Urothelium cell line (cell line): ENCODE data around the gene IDI2.
"Not testable (repeated sequence)": the region's sequence is repeated elsewhere in the genome, so short reads cannot be mapped to it uniquely, and the experiment has no call there.

Source experiments
- DNase-seq: peaks from one replicate; pipeline ENCODE4 v3.0.0; 2011; ENCODE audit warnings: low spot score, mixed read lengths
- FAIRE-seq: peaks from 2 replicates; lab custom pipeline; 2011; peaks lifted over from hg19 to GRCh38; lab: Jason Lieb, UNC

Gene IDI2

DNA sequence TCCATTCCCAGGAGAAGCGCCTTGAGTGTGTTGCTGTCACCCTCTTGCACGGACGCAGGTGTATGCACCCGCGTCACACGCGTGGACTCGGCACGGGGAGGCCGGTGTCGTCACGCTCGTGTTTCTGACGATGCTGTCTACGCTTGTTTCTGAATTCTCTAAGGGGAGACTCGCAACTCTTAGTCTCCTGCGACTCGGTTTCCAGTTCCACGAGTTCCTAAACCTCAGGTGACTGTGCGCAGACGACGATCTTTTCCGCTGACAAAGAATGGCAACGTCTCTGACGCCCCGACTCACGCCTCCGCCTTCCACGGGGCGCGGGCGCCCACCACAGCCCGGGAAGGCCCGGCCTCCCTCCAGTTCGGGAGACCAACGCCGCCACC, 22.7 kb upstream of the IDI2 start:
- FAIRE-seq = no peak

GRCh38 chr10:1047937-1048336, 22.3 kb upstream of the IDI2 start:
- DNase-seq (no peak), FAIRE-seq (no peak)

More for the DNA sequence above, 22.7 kb upstream of the IDI2 start:
- no peak for DNase-seq

DNA sequence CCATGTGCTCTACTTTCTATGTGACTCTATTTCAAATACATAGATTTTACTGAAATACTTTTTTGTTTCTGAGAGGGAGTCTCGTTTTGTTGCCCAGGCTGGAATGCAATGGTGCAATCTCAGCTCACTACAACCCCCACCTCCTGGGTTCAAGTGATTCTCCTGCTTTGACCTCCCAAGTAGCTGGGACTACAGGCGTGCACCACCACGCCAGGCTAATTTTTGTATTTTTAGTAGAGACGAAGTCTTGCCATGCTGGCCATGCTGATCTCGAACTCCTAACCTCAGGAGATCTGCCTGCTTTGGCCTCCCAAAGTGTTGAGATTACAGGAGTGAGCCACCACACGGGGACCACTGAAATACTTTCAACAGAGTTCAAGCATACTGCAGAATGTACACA, 19.8 kb upstream of the IDI2 start:
- no peak for DNase-seq
- FAIRE-seq = no peak

DNA sequence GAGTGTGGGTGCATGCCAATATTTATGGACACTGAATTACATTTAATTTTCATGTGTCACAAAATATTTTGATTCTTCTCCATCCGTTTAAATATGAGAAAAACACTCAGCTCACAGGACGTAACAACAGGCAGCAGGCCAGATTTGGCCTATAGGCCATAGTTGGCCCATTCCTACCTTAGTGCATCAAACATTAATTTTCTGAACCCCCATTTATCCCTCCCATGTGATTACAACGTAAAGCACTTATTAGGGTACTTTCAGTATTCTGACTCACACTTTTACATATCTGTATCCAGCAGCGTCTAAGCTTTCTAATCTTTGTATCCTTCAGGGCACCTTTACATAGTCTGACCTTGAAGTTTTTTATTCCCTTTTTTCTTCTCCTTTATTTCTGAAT, 19.3 kb upstream of the IDI2 start:
- FAIRE-seq (no peak), DNase-seq (no peak)

DNA sequence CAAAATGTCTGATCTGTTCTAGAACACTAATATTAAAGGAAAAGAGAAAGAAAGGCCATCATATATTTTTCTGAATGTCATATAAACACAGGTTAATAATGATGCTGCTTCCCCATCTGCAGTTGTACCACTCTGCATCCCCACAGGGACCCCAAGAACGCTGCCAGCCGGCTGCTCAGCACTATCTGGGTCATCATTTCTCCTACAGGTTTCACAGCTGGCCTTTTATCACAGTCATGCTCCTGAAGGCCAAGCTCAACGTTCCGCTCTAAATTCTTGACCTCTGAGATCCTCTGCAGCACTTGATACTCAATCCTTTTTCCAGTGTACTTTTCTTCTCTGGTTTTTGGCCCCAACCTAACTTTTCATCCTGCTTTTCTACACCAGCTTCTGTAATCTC, 18.5 kb upstream of the IDI2 start:
- DNase-seq = no peak
- FAIRE-seq = no peak

DNA sequence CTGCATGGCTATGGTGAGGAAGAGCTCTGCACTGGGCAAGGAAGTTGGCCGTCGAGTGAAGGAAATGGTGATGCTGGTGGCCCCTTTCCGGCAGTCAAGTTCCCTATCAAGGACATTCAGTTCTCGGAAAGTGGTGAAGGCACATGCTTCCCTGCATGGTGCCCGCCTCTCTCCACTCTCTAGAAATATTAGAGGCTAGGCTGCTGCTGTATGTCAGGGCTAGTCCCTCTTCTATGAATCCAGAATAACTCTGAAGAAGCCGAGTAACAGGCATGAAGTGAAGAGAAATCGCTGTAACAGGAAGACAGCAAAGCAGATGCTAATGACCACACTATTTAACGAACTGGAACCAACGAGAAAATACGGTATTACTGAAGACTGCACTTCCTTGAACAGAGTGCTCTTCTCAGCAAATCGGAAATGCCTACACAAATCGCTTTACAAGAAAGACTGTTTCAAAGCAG, 17.9 kb upstream of the IDI2 start:
- no peak for DNase-seq
- FAIRE-seq = no peak

- DNase-seq (no peak), FAIRE-seq (no peak)
Measured at GRCh38 chr10:1041514-1041913, 15.9 kb upstream of the IDI2 start.

DNA sequence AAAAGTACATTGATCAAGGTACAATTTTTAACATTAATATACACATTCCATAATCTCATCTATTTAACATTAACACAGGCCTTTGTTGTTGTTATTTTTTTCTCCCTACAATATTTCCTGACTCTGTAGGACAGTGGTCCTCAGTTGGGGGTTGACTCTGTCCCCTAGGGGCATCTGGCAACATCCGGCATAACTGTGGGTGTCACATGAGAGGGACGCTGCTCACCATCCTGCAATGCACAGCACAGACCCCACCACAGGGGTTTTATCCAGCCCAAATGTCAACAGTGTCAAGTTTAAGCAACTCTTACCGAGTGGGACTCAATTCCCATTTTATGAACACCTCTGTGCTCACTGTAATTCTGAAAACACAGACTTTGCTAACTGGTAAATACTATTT, 14.5 kb upstream of the IDI2 start:
- no peak for FAIRE-seq
- no peak for DNase-seq

- not testable (repeated sequence) for FAIRE-seq, DNase-seq
Measured at GRCh38 chr10:1038769-1039168, 13.1 kb upstream of the IDI2 start.

DNA sequence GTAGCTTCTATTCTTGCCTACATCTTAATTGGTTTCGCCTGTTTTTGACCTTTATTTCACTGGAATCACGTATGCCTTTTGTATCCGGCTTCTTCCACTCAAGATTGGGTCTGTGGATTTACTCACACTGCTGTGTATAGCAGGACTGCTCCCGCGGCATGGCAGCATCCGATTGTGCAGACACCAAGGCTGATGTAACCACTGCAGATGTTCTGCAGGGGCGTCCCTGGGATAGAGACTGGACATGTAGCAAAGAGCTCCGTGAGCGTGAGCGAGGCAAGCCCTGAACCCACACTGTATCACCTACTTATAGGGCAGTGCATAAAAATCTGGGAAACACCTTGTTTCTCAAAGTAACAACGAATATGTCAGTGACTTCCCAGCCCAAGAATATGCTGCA, 11.4 kb upstream of the IDI2 start:
- no peak for DNase-seq
- FAIRE-seq = no peak

- DNase-seq = peak; percentile 9
- no peak for FAIRE-seq
Measured at GRCh38 chr10:1036341-1036791, 10.7 kb upstream of the IDI2 start.

DNA sequence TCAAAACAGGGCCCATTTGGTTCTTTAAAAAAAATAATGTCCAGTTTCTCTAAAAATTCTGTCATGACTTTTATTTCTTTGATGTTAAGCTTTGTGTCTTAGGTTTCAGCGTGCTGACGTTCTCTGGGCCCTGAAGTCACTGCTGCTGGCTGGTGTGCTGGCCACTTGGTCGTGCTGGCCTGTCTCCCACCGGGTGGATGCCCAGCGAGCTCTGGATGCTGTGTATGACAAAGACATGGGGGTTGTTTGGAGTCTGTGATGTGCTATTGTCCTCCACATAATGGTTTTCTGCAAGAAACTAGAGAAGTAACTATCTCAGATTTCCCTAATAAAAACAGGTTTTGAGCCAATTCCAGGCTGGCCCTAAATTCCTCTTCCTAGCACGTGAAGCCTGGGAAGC, 9.5 kb upstream of the IDI2 start:
- FAIRE-seq = no peak
- DNase-seq = no peak

DNA sequence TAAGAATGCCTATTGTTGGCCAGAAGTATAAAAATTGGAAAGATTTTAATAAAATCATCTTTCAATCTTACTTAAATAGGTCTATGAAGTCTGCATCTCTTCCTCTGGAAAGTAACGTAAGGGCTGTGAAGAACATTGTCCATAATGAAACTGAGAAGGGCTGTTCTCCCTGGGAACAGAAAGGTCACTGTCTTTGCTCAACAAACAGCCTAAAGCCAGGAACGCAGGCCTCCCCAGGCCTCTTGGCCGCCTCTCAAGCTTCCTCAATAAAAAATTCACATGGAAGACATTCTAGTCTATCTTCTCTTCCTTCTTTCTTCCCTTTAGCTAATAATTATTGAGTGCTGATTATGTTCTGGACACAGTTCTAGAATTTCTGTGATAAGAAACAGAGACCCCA, 9.1 kb upstream of the IDI2 start:
- DNase-seq = no peak
- FAIRE-seq = no peak

- DNase-seq = no peak
- no peak for FAIRE-seq
Measured at GRCh38 chr10:1033601-1034000, 7.9 kb upstream of the IDI2 start.

DNA sequence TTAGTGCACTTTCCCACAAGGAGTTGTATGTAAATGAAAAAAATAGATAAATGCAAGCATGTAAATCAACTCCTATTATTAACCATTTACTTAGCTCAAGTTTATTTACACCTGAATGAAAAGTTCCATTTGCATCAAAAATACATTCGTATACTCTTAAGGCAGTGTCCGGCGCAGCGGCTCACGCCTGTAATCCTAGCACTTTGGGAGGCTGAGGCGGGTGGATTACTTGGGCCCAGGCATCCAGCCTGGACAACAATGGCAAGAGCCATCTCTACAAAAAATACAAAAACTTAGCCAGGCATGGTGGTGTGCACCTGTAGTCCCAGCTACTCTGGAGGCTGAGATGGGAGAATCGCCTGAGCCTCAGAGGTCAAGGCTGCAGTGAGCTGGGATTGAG, 4.2 kb upstream of the IDI2 start:
- FAIRE-seq (no peak), DNase-seq (no peak)

DNA sequence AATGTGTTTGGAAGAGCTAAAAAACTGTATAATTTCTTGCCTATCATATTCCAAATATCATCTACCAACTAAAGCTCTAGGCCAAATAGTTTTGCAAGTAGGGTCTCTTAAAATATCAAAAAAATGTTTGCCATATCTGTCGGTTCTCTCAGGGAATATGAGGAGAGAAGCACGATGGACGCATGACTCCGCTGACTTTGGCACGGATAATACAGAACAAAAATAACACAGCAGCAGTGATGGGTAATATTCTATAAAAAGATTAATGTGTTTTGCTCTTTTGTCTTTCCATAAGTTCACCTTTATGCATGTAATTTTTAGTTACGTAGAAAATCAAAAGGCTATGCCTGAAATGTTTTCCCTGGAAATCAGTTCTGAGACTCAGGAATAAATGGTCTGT, 919 bp upstream of the IDI2 start:
- FAIRE-seq (no peak), DNase-seq (no peak)

DNA sequence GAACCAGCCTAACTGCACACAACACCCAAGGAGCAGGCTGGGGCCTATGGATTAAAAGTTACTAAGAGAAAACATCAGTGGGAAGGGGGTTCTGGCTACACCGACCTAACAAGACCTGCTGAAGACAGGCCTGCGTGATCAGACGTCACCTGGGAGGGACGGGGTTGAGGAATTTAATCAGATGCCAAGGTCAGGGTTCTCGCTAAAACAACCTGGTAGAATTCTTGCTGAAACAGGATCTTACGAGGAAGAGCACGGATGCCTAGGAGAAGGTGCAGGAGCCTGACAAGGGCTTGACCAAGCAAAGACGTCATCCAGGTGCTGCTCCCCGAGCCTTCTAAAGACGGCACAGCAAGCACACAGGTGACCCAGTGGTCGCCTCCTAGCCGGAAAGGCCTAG, 1.6 kb downstream of the IDI2 start:
- no peak for FAIRE-seq

DNA sequence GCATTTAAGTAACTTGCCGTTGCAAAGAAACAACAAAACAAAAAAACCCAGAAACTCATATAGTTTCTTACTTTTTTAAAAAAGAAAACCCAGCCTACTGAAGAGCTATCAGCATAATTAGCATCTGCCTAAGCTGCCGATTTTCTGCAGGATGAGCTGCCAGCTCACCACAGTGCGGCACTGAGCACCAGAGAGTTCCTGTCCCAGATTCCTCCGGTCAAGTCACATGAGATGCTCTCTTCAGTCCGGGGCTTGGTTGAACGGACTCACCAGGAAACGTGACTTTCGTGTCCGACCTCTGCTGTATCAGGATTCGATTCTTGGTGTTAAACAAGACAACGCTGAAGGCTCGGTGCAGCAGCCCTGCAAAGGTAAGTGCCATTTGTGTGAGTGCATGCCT, 3.2 kb downstream of the IDI2 start:
- FAIRE-seq = no peak
- no peak for DNase-seq

More for the DNA sequence above, 1.6 kb downstream of the IDI2 start:
- no peak for DNase-seq

GRCh38 chr10:1020958-1021357, 4.7 kb downstream of the IDI2 start:
- DNase-seq (no peak), FAIRE-seq (no peak)

DNA sequence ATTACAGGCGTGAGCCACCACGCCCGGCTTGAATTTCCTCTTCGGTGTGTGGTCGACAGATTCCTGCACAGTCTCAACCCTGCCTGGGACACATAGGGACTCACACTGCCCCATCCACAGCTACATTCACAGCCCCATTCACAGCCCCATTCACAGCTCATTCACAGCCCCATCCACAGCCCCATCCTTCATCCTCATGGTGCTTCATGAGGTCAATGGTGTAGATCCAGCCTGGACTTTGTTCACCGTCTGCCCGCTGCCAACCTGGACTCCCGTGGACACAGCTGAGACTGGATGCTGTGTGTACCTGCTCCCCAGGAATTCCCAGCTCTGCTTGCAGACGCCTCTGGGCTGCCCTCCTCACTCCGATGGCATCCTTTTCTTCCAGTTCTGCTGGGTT, 5.2 kb downstream of the IDI2 start:
- FAIRE-seq (no peak), DNase-seq (no peak)

GRCh38 chr10:1019362-1019761, 6.3 kb downstream of the IDI2 start:
- FAIRE-seq = no peak
- DNase-seq = no peak

DNA sequence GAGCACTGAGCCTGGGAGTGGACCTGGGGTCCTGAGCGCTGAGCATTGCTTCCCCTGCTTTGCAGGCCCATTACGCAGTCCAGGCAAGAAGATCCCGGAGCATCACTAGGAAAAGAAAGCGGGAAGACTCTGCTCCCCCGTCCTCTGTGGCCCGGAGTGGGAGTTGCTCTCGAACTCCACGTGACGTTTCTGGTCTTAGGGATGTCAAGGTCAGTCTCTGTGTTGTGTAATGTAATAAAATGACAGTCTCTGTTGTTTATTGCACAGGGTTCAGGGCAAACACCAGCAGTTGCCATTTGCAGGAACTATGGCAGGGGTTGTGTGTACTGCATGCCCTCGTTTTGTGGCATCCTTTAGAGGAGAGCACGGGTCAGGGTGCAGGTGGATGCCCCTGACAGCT, 10.0 kb downstream of the IDI2 start:
- FAIRE-seq (no peak), DNase-seq (no peak)

GRCh38 chr10:1011696-1012095, 14.0 kb downstream of the IDI2 start:
- DNase-seq (no peak), FAIRE-seq (no peak)

- FAIRE-seq (no peak), DNase-seq (no peak)
Measured at GRCh38 chr10:1010703-1011102, 15.0 kb downstream of the IDI2 start.
